Nephron (organoid): ENCODE measurements around the gene SH3RF1.
A peak's percentile ranks its signal among the peaks of the same experiment; 100 is the strongest.
"Not testable (repeated sequence)": the region's sequence is repeated elsewhere in the genome, so short reads cannot be mapped to it uniquely, and the experiment has no call there.

Experiments used
- H3K27ac Mint-ChIP-seq, 3 experiments: 2 replicates each; pipeline ENCODE4 v1.8.0; 2020; ENCODE audit warnings: mixed read lengths in 3 of 3, mild to moderate bottlenecking in 2 of 3, moderate library complexity in 1 of 3
- H3K27me3 Mint-ChIP-seq: 2 replicates; pipeline ENCODE4 v1.8.0; 2021; ENCODE audit warnings: low read depth, mild to moderate bottlenecking, moderate library complexity, mixed read lengths
- H3K36me3 Mint-ChIP-seq: 2 replicates; pipeline ENCODE4 v1.8.0; 2020; ENCODE audit warnings: low read depth, mixed read lengths
- H3K4me1 Mint-ChIP-seq: 2 replicates; pipeline ENCODE4 v1.8.0; 2020; ENCODE audit warnings: mixed read lengths
- H3K4me3 Mint-ChIP-seq, 3 experiments: 2 replicates each; pipeline ENCODE4 v1.8.0; 2020; ENCODE audit warnings: mild to moderate bottlenecking in 3 of 3, mixed read lengths in 3 of 3, moderate library complexity in 2 of 3
- H3K9me3 Mint-ChIP-seq: 2 replicates; pipeline ENCODE4 v1.8.0; 2020; ENCODE audit warnings: mixed read lengths
- TF ChIP-seq, protein P1 (sequence below), 3 experiments: fragments of 200-600 bp; sonication (generic); IDR thresholded peaks; one replicate each; pipeline ENCODE4 v1.5.0; 2021; ENCODE audit warnings: antibody characterized with exemption in 3 of 3; ENCODE audit not compliant: unreplicated experiment in 3 of 3

The SH3RF1 gene

DNA sequence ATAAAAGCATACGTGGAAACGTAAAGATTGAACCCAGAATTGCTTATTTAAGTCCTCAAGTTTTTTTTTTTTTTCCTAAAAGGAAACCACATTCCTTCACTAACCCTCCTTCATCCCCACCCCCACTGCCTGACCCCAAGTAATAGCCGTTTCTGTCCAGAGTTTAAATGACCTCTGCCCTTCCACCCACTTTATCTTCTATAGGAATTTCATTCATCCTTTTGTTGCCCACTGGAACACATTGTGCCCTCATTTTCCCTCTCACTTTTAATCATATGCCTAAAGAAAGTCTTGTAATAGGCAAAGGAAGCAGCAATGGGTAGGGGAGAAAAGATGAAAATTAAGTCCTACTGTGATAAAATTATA, 62.7 kb downstream of the SH3RF1 start:
- H3K4me1 Mint-ChIP-seq: peaks cover 36% of the 10 kb centered on the region
- H3K4me3 Mint-ChIP-seq: no peak overlapping the region
- H3K27me3 Mint-ChIP-seq: no peaks in the 10 kb centered on the region
- H3K36me3 Mint-ChIP-seq: peaks cover 13% of the 10 kb centered on the region
- peak overlapping the region in 2 of 3 experiments; percentile 11 to 16 for H3K27ac Mint-ChIP-seq
- H3K9me3 Mint-ChIP-seq: no peaks in the 10 kb centered on the region
- TF ChIP-seq, protein P1, sequence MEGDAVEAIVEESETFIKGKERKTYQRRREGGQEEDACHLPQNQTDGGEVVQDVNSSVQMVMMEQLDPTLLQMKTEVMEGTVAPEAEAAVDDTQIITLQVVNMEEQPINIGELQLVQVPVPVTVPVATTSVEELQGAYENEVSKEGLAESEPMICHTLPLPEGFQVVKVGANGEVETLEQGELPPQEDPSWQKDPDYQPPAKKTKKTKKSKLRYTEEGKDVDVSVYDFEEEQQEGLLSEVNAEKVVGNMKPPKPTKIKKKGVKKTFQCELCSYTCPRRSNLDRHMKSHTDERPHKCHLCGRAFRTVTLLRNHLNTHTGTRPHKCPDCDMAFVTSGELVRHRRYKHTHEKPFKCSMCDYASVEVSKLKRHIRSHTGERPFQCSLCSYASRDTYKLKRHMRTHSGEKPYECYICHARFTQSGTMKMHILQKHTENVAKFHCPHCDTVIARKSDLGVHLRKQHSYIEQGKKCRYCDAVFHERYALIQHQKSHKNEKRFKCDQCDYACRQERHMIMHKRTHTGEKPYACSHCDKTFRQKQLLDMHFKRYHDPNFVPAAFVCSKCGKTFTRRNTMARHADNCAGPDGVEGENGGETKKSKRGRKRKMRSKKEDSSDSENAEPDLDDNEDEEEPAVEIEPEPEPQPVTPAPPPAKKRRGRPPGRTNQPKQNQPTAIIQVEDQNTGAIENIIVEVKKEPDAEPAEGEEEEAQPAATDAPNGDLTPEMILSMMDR (IDR thresholded peaks at IDR 0.05; ENCODE audit: unreplicated experiment in 3 of 3): no peak

DNA sequence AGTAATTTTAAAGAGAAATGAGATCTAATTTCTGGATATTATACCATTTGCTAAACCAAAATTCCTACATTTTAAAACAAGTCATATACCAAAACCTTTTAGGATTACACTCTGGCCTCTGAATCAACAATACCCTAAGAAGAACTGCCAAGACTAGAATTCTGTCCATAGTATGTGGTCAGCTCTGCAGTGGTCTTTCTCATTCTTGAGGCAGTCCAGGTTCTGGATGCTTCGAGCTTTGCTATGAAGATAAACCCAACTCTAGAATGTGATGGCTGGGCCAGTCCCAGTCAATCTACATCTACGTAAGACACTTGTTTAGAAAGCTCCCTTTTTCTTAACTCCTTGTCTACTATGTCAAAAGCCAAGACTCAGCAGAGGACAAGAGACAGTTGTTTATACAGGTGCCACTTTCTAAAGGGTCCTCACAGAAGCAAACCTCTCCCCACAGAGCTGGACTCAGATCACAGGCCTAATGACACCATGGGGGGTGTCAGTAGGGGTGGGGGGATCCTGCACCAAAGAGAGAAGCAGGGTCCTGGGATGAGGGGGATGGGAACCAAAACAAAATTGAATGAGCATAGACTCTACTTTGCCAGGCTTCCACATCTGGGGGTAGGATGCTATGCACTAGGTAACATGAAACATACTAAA, 63.2 kb downstream of the SH3RF1 start:
- peaks cover 36% of the 10 kb centered on the region for H3K4me1 Mint-ChIP-seq
- H3K27me3 Mint-ChIP-seq: no peaks in the 10 kb centered on the region
- TF ChIP-seq, protein P1 (IDR thresholded peaks at IDR 0.05; ENCODE audit: unreplicated experiment in 3 of 3): no peak
- peaks cover 11% of the 10 kb centered on the region for H3K36me3 Mint-ChIP-seq
- H3K27ac Mint-ChIP-seq: no peak overlapping the region
- H3K9me3 Mint-ChIP-seq: no peaks in the 10 kb centered on the region
- H3K4me3 Mint-ChIP-seq: no peak overlapping the region

DNA sequence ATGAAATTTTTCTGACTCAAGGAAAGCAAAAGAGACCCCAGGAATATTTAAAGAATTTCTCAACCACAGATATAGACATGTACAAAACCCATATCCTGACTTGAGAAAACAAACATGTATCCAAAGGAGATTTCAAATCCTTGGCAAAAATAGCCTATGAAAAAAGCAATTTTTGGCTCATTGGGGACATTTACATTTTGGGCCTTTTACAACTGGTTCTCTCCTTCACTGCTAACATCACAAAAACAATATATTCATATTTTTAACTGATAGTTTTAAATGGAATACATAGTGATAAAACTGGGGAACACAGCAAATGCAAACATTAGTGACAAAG, 65.0 kb downstream of the SH3RF1 start:
- H3K27me3 Mint-ChIP-seq: no peaks in the 10 kb centered on the region
- TF ChIP-seq, protein P1 (IDR thresholded peaks at IDR 0.05; ENCODE audit: unreplicated experiment in 3 of 3): no peak
- no peak overlapping the region for H3K4me3 Mint-ChIP-seq
- H3K9me3 Mint-ChIP-seq: no peaks in the 10 kb centered on the region
- peaks cover 8% of the 10 kb centered on the region for H3K36me3 Mint-ChIP-seq
- H3K27ac Mint-ChIP-seq: peak overlapping the region; percentile 57 to 78 (median 65)
- H3K4me1 Mint-ChIP-seq: peaks cover 49% of the 10 kb centered on the region

DNA sequence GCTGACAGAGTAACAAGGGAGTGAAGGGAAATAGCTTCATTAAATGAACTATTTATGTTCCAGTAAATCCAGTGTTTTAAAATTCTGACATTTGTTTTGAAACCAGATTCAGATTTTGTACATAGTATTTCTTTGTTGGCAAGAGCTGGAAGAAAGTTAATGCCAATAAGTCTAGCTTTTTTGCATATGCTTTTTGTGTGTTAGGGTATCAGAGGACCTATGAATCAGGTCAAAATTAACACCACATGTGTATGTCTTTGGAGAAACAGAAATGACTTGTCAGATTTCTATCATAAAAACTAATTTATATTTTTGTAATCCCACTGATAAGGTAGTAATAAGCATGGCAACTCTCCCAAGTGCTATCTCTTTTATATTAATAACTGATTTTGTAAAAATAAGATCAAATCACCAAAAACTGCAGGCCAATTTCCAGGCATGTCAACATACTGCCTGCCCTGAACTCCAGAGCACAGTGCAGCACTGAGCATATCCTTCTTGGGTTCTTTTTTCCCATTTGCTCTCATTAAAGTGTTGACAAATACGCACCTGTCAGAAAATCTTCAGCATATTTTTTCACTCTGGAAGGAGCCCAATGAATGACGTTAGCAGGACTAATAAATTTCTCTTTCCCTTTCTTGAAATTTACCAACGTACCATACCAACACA, 65.5 kb downstream of the SH3RF1 start:
- Mint-ChIP-seq H3K4me3 (no peak overlapping the region), H3K27ac (peak overlapping the region; percentile 57 to 78 (median 65)), H3K4me1 (peaks cover 49% of the 10 kb centered on the region), H3K27me3 (no peaks in the 10 kb centered on the region), H3K9me3 (no peaks in the 10 kb centered on the region), H3K36me3 (peaks cover 7% of the 10 kb centered on the region)
- TF ChIP-seq, protein P1 (IDR thresholded peaks at IDR 0.05; ENCODE audit: unreplicated experiment in 3 of 3): no peak

DNA sequence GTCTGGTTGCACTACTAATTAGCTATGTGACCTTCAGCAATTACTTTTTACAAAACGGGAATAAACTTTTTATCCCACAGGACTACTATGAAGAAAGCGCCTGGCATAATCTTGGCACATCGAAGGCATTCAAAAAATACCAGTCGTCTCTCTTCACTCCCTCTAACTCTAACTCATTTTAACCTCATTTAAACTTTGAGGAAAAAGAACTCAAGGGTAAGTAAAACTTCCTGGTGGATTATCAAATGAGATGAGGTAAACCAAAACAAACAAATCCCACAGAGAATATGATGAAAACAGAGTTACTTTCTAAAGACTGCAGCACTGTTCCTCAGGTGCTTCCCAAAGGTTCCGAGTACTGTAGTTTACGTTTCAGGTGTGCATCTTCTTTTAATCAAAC, 66.9 kb downstream of the SH3RF1 start:
- Mint-ChIP-seq H3K27me3 (no peaks in the 10 kb centered on the region), H3K4me3 (no peak overlapping the region), H3K27ac (peak overlapping the region; percentile 56 to 65 (median 57)), H3K36me3 (peaks cover 4% of the 10 kb centered on the region), H3K4me1 (peaks cover 56% of the 10 kb centered on the region), H3K9me3 (no peaks in the 10 kb centered on the region)
- TF ChIP-seq, protein P1 (IDR thresholded peaks at IDR 0.05; ENCODE audit: unreplicated experiment in 3 of 3): no peak

DNA sequence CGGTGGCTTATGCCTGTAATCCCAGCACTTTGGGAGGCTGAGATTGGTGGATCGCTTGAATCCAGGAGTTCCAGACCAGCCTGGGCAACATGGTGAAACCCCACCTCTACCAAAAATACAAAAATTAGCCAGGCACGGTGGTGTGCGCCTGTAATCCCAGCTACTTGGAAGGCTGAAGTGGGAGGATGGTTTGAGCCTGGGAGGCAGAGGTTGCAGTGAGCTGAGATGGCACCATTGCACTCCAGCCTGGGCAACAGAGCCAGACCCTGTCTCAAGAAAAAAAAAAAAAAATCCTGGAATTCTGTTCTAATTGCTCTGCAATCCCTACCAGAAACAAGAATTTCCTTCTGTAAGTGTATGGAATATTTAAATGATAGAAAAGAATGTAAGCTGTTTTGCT, 67.5 kb downstream of the SH3RF1 start:
- H3K4me1 Mint-ChIP-seq: peaks cover 59% of the 10 kb centered on the region
- not testable (repeated sequence) for H3K27me3 Mint-ChIP-seq, H3K36me3 Mint-ChIP-seq, H3K9me3 Mint-ChIP-seq, H3K4me3 Mint-ChIP-seq
- H3K27ac Mint-ChIP-seq: peak overlapping the region; percentile 57 to 86 (median 84)
